HG03378 (cell line): ENCODE data around the gene TTBK2.
"Not testable (repeated sequence)": the region's sequence is repeated elsewhere in the genome, so short reads cannot be mapped to it uniquely, and the experiment has no call there.

Experiments used
- ATAC-seq: cut with Tn5 transposase; IDR thresholded peaks from one replicate; pipeline ENCODE4 v1.9.1; 2021; ENCODE audit warnings: mild to moderate bottlenecking, moderate library complexity; ENCODE audit not compliant: unreplicated experiment

The TTBK2 gene

GRCh38 chr15:42766109-42766508, 154.5 kb downstream of the TTBK2 start:
- not testable (repeated sequence) for ATAC-seq

- not testable (repeated sequence) for ATAC-seq
Measured at GRCh38 chr15:42764154-42764731, 156.3 kb downstream of the TTBK2 start.

DNA sequence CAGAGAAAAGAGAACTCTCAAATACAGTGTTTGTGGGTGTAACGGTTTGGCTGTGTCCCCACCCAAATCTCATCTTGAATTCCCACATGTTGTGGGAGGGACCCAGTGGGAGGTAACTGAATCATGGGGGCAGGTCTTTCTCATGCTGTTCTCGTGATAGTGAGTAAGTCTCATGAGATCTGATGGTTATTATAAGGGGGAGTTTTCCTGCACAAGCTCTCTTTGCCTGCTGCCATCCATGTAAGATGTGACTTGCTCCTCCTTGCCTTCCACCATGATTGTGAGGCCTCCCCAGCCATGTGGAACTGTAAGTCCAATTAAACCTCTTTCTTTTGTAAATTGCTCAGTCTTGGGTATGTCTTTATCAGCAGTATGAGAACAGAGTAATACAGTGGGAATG, 158.8 kb downstream of the TTBK2 start:
- ATAC-seq, result not testable (repeated sequence)

- ATAC-seq, result no peak
Measured at GRCh38 chr15:42760759-42761158, 159.8 kb downstream of the TTBK2 start.

DNA sequence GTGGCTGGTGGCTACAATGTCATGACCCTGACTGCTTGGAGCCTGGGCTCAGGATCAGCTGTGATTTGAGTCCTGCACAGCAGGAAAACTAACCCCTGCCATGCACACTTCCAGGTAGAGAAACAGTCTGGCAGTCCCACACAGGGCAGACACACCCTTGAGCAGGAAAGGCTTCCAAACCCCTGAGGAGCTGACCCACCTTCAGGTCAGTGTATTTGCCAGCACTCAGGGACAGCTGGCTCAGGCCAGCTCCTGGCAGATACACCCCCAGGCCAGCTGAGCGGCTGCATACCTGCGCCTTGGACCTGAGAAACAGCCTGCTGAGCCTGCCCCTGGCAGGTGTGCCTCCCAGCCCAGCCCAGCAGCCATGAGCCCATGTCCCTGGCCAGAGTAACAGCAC, 161.5 kb downstream of the TTBK2 start:
- ATAC-seq, result no peak

DNA sequence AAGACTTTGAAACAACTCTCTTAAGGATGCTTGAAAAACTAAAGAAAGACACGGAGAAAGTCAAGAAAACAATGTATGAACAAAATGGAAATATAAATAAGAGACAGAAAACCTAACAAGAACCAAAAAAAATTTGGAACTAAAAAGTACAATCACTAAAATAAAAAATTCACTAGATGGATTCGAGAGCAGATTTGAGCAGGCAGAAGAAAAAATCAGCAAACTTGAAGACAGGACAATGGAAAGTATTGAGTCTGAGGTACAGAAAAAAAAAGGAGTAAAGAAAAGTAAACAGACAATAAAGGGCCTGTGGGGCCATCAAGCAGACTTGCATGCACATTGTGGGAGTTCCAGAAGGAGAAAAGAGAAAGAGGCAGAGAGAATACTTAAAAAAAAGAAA, 170.3 kb downstream of the TTBK2 start:
- no peak for ATAC-seq

DNA sequence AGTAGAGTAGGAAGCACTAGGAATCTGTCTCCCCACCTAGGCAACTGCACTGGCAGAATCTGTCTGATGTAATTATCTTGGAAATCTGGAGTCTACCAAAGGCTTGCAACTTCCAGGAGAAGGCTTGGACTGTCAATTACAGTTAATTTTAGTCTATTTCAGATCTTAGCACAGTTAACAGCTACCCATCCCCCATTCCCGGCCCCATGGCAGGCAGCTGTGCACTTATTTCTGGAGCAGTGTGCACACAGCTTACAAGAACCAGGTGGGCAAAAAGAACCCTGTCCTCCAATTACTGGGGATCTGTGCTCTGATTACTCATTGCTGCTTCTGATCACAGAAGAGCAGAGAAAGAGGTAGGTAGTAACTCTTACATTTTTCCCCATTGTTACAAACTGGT, 171.3 kb downstream of the TTBK2 start:
- ATAC-seq, result no peak

DNA sequence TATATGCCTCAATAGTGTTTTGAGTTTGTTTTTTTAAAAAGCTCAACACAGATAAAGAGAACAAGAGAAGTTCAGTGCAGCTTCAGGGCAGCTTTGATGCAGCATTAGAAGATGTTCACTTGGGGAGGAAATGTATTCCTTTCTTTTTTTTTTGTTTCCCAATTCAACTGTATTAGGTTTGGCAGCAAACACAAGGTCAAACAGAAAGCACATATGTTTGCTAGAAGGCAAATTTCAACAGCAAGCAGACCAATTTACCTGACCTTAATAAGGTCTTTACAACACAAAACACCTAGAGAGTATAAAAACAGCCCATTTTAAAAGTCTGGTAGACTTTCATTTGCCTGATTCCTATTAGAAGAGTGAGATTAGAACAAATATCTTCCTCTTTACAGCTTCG, 176.4 kb downstream of the TTBK2 start:
- no peak for ATAC-seq

DNA sequence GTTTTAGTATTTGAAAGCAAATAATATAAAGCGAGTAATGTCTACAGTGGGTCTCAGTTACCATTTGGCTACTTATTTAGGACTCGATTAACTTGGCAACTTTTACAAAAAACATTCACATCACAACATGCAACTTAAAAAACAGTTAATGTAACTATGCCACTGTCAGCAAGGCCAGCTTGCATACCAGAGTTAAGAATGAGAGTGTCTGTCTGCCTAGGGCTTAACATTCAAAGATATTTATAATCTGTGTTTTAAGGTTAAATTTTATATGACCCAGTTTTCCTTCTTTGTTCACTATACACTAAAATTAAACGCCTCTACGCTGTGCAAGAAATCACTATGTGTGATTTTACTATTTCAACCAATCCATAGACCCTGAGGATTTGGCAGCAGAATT, 178.4 kb downstream of the TTBK2 start:
- no peak for ATAC-seq

DNA sequence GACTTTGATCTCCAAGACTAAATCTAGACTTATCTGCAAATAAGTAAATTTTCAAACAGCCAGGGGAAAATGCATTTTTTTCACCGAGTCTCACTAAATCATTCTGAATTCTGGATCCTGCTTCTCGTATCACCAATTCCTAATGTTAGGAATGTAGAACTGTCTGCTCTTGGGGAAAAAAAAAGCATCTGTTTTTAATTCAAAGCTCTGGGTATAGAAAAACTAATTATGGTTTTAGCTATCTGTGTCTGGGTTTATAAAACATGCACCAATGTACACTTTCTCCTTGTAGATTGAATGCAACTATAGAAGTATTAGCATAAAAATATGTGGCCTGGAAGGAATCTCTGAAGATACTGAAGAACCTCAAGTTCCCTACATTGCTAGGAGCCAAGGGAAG, 178.9 kb downstream of the TTBK2 start:
- no peak for ATAC-seq

- no peak for ATAC-seq
Measured at GRCh38 chr15:42737529-42738328, 182.8 kb downstream of the TTBK2 start.

GRCh38 chr15:42736793-42737528, 183.6 kb downstream of the TTBK2 start, which contains the start of gene CDAN1:
Gene CDAN1, minus strand, starts transcription at chr15:42737128. Its CDS starts 26 bp downstream, at chr15:42737102.
- peak; percentile 62 for ATAC-seq

DNA sequence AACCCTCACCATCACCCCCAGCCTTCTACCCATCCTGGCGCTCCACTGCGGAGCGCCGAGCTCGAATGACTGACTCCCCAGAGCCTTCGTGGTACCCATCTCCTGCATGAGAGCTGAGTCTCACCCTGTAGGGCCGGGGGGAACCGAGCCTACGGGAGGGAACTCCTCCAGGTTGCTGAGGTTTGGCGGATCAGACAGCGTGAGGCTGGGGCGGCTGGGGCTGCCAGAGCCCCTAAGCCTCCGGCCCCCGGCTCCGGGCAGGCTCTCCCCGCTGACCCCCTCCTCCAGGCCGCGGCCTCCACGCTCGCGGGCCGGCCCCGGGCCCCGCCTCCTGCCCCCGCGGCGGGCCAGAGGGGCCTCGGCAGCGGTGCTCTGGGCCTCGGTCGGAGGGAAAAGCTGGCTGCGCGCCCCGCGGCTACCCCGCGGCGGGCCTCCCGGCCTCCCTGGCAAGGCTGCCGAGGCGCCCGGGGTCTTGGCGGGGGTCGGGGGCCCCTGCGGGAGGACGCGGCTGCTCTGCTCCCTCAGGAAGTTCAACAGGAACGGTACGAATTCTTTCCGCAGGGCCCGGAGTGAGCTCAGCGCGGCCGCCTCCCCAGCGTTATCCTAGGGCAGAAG, 184.3 kb downstream of the TTBK2 start:
- ATAC-seq, result peak; percentile 18

DNA sequence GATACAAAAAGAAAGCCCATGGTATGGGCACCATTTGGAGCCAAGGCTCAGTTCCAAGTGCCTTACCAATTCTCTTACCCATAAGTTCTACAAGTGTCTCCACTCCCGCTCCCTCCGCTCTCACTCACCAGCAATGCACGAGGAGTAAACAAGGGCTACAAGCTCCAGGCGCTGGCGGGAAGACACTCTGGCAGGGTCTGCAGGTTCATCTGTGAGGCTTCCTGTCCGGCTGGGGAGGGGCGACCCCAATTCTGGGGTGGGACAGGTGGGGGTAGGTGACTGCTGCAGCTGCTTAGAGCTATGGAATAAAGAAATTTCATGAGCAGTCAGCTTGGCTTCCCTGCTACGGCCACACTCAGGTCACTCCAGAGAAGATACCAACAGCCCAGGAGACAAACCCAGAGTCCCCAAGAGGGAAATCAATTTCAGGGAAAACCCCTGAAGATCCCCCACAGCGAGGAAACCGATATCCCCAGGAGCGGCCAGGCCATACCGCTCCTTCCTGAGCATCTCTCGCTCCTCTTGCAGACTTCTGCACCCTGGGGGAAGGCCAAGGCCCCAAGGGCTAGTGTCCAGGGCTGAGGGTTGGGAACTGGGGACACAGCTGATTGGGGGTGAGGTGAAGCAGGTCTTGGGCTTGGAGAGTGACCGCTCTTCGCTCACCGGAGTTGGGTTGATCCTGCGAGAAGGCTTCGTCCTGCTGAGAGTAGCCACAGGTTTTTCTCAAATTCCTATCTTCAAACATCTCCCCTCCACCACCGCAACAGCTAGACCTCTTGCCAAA, 185.0 kb downstream of the TTBK2 start:
- no peak for ATAC-seq

DNA sequence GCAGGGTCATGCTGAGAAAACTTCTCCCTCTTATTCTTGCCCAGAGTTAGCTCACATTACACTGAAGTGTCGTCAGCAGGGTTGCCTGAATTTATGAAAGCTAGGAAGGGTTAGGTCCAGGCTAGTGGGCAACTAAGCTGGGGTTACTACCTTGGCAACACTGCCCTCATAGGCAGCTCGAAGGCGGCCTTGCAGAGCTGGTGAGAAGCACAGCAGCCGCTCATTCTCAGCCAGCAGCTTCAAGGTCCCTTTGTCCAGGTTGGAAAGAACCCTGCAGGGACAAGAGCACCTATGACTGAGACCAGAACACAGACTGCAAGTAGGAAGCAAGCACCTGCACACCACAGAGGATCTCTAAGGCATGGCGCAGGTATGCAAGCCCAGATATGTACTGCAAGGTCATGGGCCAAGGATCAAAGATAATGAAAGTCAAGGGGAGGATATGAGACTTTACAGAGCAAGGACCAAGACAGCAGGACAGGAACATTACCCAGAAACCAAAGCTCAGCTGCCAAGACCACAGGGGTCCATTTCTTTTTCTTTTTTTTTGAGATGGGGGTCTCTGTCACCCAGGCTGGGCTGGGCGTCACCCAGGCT, 186.4 kb downstream of the TTBK2 start:
- no peak for ATAC-seq

GRCh38 chr15:42733027-42733426, 187.6 kb downstream of the TTBK2 start:
- no peak for ATAC-seq

DNA sequence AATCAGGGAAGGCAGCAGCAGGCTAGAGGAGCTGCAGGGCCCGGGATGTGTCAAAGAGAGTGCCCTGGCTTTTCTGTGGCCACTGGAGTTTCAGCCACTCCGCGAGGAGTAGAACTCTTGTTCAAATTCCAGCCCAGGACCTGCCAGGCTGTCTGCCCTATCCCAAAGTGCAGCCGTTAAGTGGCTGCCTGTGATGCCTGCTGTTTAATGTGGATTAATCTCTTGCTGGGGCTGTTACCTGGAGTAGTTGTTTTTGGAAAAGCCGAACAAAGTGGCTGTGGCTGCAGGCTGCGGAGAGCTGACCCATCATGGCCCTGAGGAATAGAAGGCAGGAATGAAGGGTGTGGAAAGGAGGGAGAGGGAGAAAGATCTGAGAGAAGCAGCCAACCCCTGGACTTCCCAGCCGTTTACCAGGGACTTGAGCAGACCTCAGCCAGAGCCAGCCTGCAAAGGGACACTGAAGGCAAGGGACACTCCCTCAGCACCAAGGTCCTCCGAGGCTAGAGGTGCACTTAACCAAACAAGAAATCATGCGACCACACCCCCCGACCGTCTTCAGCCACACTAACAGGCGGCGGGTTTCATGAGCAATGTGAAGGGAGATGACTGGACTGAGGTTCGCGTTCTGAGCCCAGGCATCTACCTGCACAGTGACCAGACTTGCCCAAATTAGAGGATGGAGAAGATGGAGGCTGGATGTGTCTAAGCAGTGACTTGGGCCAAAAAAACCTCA, 188.3 kb downstream of the TTBK2 start:
- ATAC-seq, result no peak

- no peak for ATAC-seq
Measured at GRCh38 chr15:42731461-42731860, 189.1 kb downstream of the TTBK2 start.

- no peak for ATAC-seq
Measured at GRCh38 chr15:42730536-42730935, 190.0 kb downstream of the TTBK2 start.

- ATAC-seq, result no peak
Measured at GRCh38 chr15:42730135-42730534, 190.4 kb downstream of the TTBK2 start.
